HepG2 (cell line): Measurements from ENCODE around the gene MAPK4. TPM values are rescaled to one million over a fixed set of nuclear protein-coding genes. Genes with fewer than 3 reads are reported as not detected.
"Not testable (repeated sequence)": the region's sequence is repeated elsewhere in the genome, so short reads cannot be mapped to it uniquely, and the experiment has no call there.

Experiments
- ATAC-seq: fragments of 200-7000 bp; cut with Tn5 transposase; 3 replicates; pipeline ENCODE4 v1.9.1; 2020; ENCODE audit warnings: mild to moderate bottlenecking, moderate library complexity
- BruUV-seq: library from RNA; stranded (reverse); fragments of 400-500 nt; replicated peaks from 2 replicates; lab custom pipeline; 2021; lab: Mats Ljungman, UMichigan
- CTCF ChIA-PET: fragments of 300-600 bp; formaldehyde crosslinking; extraction: SDS; loops from one replicate; lab custom pipeline; 2021; ENCODE audit warnings: low total read pairs, inconsistent platforms, low intra/inter-chr PET ratio; lab: Yijun Ruan, JAX
- POLR2A ChIA-PET: fragments of 350-600 bp; sonication (Branson Sonifier 250); formaldehyde crosslinking; loops from one replicate; lab custom pipeline; 2020; ENCODE audit warnings: antibody characterized with exemption, inconsistent platforms; lab: Yijun Ruan, JAX
- DNase-seq: peaks from one replicate; pipeline ENCODE4 v3.0.0-alpha.2; 2015; ENCODE audit warnings: low spot score
- FAIRE-seq: peaks from 3 replicates; lab custom pipeline; 2011; peaks lifted over from hg19 to GRCh38; lab: Jason Lieb, UNC
- H2AFZ ChIP-seq: one replicate; pipeline ENCODE4 v1.6.1; 2011; ENCODE audit warnings: low read length, inconsistent platforms
- H3K27ac ChIP-seq: fragments of 300-600 bp; 3 replicates; pipeline ENCODE4 v1.8.0; 2011; ENCODE audit warnings: mixed run types, mild to moderate bottlenecking, mixed read lengths, low read length, inconsistent platforms; ENCODE audit not compliant: insufficient read depth; ENCODE audit errors: extremely low read length
- H3K27me3 ChIP-seq, 2 experiments: fragments of 200-600 bp in 1 of 2; 2 replicates in 1 of 2; 3 replicates in 1 of 2; pipeline versions ENCODE4 v1.6.0 to v1.8.0; 2011; ENCODE audit warnings: low read length in 2 of 2, mild to moderate bottlenecking in 2 of 2, moderate library complexity in 2 of 2, inconsistent platforms in 1 of 2; ENCODE audit not compliant: insufficient read depth in 2 of 2, control insufficient read depth in 1 of 2
- H3K36me3 ChIP-seq, 2 experiments: fragments of 200-600 bp in 1 of 2; replicated peaks in 1 of 2; 2 replicates in 1 of 2; 3 replicates in 1 of 2; pipeline versions ENCODE4 v1.5.1 to v1.8.0; 2011; ENCODE audit warnings: low read length in 2 of 2, inconsistent platforms in 1 of 2; ENCODE audit not compliant: insufficient read depth in 2 of 2, control insufficient read depth in 1 of 2
- H3K4me1 ChIP-seq: 2 replicates; pipeline ENCODE4 v1.5.1; 2012; ENCODE audit warnings: low read length, inconsistent platforms; ENCODE audit not compliant: insufficient read depth
- H3K4me2 ChIP-seq: 2 replicates; pipeline ENCODE4 v1.6.0; 2011; ENCODE audit warnings: low read depth, low read length, inconsistent platforms
- H3K4me3 ChIP-seq, 3 experiments: fragments of 200-600 bp in 1 of 3; sonication (generic), shearing (Covaris generic) in 1 of 3; replicated peaks in 1 of 3; 2 replicates each; pipeline ENCODE4 v1.5.1; 2011 to 2016; ENCODE audit warnings: low read length in 3 of 3, inconsistent platforms in 2 of 3, low read depth in 2 of 3, mild to moderate bottlenecking in 2 of 3, control low read depth in 1 of 3, mixed read lengths in 1 of 3; ENCODE audit not compliant: insufficient read depth in 1 of 3
- H3K79me2 ChIP-seq: one replicate; pipeline ENCODE4 v1.6.1; 2011; ENCODE audit warnings: low read length, inconsistent platforms; ENCODE audit not compliant: insufficient read depth
- H3K9ac ChIP-seq: 2 replicates; pipeline ENCODE4 v1.6.0; 2011; ENCODE audit warnings: mild to moderate bottlenecking, low read depth, low read length, inconsistent platforms; ENCODE audit not compliant: insufficient read depth
- H3K9me3 ChIP-seq: 2 replicates; pipeline ENCODE4 v1.5.1; 2012; ENCODE audit warnings: mild to moderate bottlenecking, low read length
- H4K20me1 ChIP-seq: 2 replicates; pipeline ENCODE4 v1.6.0; 2011; ENCODE audit warnings: inconsistent platforms, mild to moderate bottlenecking, low read length, moderate library complexity; ENCODE audit not compliant: insufficient read depth
- KLF12 ChIP-seq: sonication (generic); formaldehyde crosslinking; IDR thresholded peaks from 2 replicates; pipeline ENCODE4 v1.4.0; 2020; ENCODE audit warnings: missing genetic modification reagents, borderline replicate concordance
- MIXL1 ChIP-seq: IDR thresholded peaks from 2 replicates; pipeline ENCODE4 v1.6.1; 2016
- ONECUT2 ChIP-seq: sonication (generic); formaldehyde crosslinking; IDR thresholded peaks from 2 replicates; pipeline ENCODE4 v1.4.0; 2020; ENCODE audit warnings: missing genetic modification reagents
- TP53 ChIP-seq: sonication (generic); formaldehyde crosslinking; conservative IDR thresholded peaks from 2 replicates; pipeline ENCODE4 v1.4.0; 2020; ENCODE audit warnings: missing genetic modification reagents
- ZNF251 ChIP-seq: sonication (generic); formaldehyde crosslinking; IDR thresholded peaks from 2 replicates; pipeline ENCODE4 v1.9.0; 2021; ENCODE audit warnings: mild to moderate bottlenecking, missing genetic modification reagents
- ZNF609 ChIP-seq: sonication (generic); formaldehyde crosslinking; IDR thresholded peaks from 2 replicates; pipeline ENCODE4 v1.4.0; 2020; ENCODE audit warnings: mild to moderate bottlenecking, missing genetic modification reagents, borderline replicate concordance
- WGBS: methylation state at CpG from one replicate; pipeline ENCODE4 v1.1.6; 2017; ENCODE audit warnings: low lambda C conversion rate; 5-methylcytosine and 5-hydroxymethylcytosine counted together
- in situ Hi-C: cut with HindIII; loops from 2 replicates; pipeline ENCODE4 v1.10.0; 2017; ENCODE audit warnings: low pct_unique_long_range_greater_than_20kb; ENCODE audit not compliant: extremely low pct_ligation_motif_present
- intact Hi-C: fragments of 100-400 bp; cut with micrococcal nuclease; formaldehyde crosslinking; loops from one replicate; pipeline ENCODE4 v1.10.0; 2022; ENCODE audit not compliant: unreplicated experiment
- polyA plus RNA-seq, 8 experiments: library from polyadenylated mRNA; depleted of rRNA in 3 of 8; stranded (reverse) in 7 of 8; unstranded in 1 of 8; fragments of >200 nt; fragmentation: Illumina TruSeq in 4 of 8; extraction: Trizol in 4 of 8; gene quantifications; 2 replicates each; pipeline versions ENCODE4 v1.2.1 to v1.2.3, GENCODE V29; 2011 to 2016; ENCODE audit warnings: low read depth in 4 of 8, missing spikeins in 1 of 8, mixed read lengths in 1 of 8; ENCODE audit not compliant: insufficient read depth in 1 of 8
- total RNA-seq, 5 experiments: library from RNA; depleted of rRNA; stranded (reverse); fragments of >200 nt; fragmentation: Illumina TruSeq; extraction: Trizol; gene quantifications; 2 replicates each; pipeline ENCODE4 v1.2.3, GENCODE V29; 2016; ENCODE audit warnings: low read depth in 1 of 5

MAPK4 gene
- total and polyA plus RNA-seq, 2 of the 13 experiments (the other 11 are each of a cell fraction or from before 2014, with no cell fraction given): not detected

GRCh38 chr18:50775726-50776125 lies 215.8 kb downstream of the MAPK4 start (continued):
- no peak for TF ChIP-seq ZNF609 (CRISPR knock-in tag)
- TF ChIP-seq, all 625 proteins: peak for 0

GRCh38 chr18:50776383-50776782 lies 216.5 kb downstream of the MAPK4 start:
- intact Hi-C loops (no loop called here), in situ Hi-C loops (no loop called here)
- Histone ChIP-seq H3K9me3 (no peaks in the 10 kb centered on the region), H3K4me3 (no peak overlapping the region), H3K79me2 (no peaks in the 10 kb centered on the region), H4K20me1 (no peaks in the 10 kb centered on the region), H3K4me2 (no peak overlapping the region), H3K27me3 (no peaks in the 10 kb centered on the region), H3K4me1 (no peaks in the 10 kb centered on the region), H3K36me3 (no peaks in the 10 kb centered on the region), H2AFZ (no peak overlapping the region), H3K27ac (no peak overlapping the region), H3K9ac (no peak overlapping the region)
- CTCF ChIA-PET: no interaction called here
- 61% methylated on average over 4 of the region's 4 CpGs for WGBS
- ATAC-seq (no peak), FAIRE-seq (no peak), DNase-seq (no peak)
- no TSS peak for BruUV-seq
- POLR2A ChIA-PET: no interaction called here
- TF ChIP-seq TP53 (CRISPR knock-in tag) (no peak), MIXL1 (no peak), ONECUT2 (no peak), ZNF251 (CRISPR knock-in tag) (no peak), KLF12 (CRISPR knock-in tag) (no peak)
- TF ChIP-seq, all 625 proteins: peak for 0

GRCh38 chr18:50779021-50779420 lies 219.1 kb downstream of the MAPK4 start:
- ATAC-seq, H3K4me2 ChIP-seq, POLR2A ChIA-PET, H3K27ac ChIP-seq, in situ Hi-C loops, H3K4me1 ChIP-seq, H2AFZ ChIP-seq, intact Hi-C loops, H3K36me3 ChIP-seq, BruUV-seq, CTCF ChIA-PET, H3K27me3 ChIP-seq, H3K9me3 ChIP-seq, H3K79me2 ChIP-seq, H4K20me1 ChIP-seq, H3K9ac ChIP-seq, DNase-seq, FAIRE-seq, H3K4me3 ChIP-seq: not testable (repeated sequence)
- WGBS: 33% methylated on average over 3 of the region's 3 CpGs
